Measurements from ENCODE around the gene PCDHGA6.
"Not testable (repeated sequence)": the region's sequence is repeated elsewhere in the genome, so short reads cannot be mapped to it uniquely, and the experiment has no call there.

PCDHGA6 gene

GRCh38 chr5:141394401-141395187, 20.9 kb downstream of the PCDHGA6 start:
- Mint-ChIP-seq H3K27me3 (peaks cover 59 to 72% of the 10 kb centered on the region in 2 donors), H3K9me3 (peaks cover 20 to 23% of the 10 kb centered on the region in 2 donors), H3K36me3 (peaks cover 16 to 17% of the 10 kb centered on the region in 2 donors)
- not testable (repeated sequence) for H3K4me3 Mint-ChIP-seq; ATAC-seq (replicated peaks); DNase-seq; H3K27ac Mint-ChIP-seq; H3K4me1 Mint-ChIP-seq

- H3K4me1 Mint-ChIP-seq, DNase-seq: not testable (repeated sequence)
- Mint-ChIP-seq H3K27ac (peak within 1 kb of the TSS; percentile 42), H3K4me3 (peak within 1 kb of the TSS; percentile 65 to 67), H3K9me3 (peaks cover 15 to 17% of the 10 kb centered on the region in 2 donors), H3K36me3 (peaks cover 15 to 17% of the 10 kb centered on the region in 2 donors), H3K27me3 (peaks cover 61 to 73% of the 10 kb centered on the region in 2 donors)
- peak; percentile 60 to 75 for ATAC-seq (replicated peaks)
Observed at GRCh38 chr5:141397756-141398551, 24.3 kb downstream of the PCDHGA6 start, which contains the start of gene PCDHGB5. Gene PCDHGB5, plus strand, starts transcription at chr5:141397947. Its CDS starts 181 bp downstream, at chr5:141398128.

DNA sequence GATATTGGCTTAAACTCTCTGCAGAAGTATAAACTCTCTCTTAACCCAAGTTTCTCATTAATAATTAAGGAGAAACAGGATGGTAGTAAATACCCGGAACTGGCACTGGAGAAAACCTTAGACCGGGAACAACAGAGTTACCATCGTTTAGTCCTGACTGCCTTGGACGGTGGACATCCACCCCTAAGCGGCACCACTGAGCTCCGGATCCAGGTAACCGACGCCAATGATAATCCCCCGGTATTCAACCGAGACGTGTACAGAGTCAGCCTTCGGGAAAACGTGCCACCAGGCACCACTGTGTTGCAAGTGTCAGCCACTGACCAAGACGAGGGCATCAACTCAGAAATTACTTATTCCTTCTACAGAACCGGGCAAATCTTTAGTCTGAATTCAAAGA, 24.9 kb downstream of the PCDHGA6 start:
- peak overlapping the region in 1 of 2 donors; percentile 6 for H3K4me3 Mint-ChIP-seq
- H3K27ac Mint-ChIP-seq: no peak overlapping the region

DNA sequence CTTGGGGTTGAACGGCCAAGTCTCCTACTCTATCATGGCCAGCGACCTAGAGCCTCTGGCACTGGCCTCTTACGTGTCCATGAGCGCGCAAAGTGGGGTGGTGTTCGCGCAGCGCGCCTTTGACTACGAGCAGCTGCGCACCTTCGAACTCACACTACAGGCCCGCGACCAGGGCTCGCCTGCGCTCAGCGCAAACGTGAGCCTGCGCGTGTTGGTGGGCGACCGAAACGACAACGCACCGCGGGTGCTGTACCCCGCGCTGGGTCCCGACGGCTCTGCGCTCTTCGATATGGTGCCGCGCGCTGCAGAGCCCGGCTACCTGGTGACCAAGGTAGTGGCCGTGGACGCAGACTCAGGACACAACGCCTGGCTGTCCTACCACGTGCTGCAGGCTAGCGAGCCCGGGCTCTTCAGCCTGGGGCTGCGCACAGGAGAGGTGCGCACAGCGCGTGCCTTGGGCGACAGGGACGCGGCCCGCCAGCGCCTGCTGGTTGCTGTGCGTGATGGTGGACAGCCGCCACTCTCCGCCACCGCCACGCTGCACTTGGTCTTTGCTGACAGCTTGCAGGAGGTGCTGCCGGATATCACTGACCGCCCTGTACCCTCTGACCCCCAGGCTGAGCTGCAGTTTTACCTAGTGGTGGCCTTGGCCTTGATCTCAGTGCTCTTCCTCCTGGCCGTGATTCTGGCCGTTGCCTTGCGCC, 26.0 kb downstream of the PCDHGA6 start:
- peaks cover 9 to 12% of the 10 kb centered on the region in 2 donors for H3K9me3 Mint-ChIP-seq
- H3K4me3 Mint-ChIP-seq: peak overlapping the region; percentile 22 to 66

More for the DNA sequence above, 24.9 kb downstream of the PCDHGA6 start:
- Mint-ChIP-seq H3K4me1 (peaks cover 4 to 6% of the 10 kb centered on the region in 2 donors), H3K9me3 (peaks cover 14 to 17% of the 10 kb centered on the region in 2 donors), H3K27me3 (peaks cover 63 to 74% of the 10 kb centered on the region in 2 donors), H3K36me3 (peaks cover 17 to 19% of the 10 kb centered on the region in 2 donors)
- ATAC-seq (replicated peaks) (no peak), DNase-seq (no peak)

DNA sequence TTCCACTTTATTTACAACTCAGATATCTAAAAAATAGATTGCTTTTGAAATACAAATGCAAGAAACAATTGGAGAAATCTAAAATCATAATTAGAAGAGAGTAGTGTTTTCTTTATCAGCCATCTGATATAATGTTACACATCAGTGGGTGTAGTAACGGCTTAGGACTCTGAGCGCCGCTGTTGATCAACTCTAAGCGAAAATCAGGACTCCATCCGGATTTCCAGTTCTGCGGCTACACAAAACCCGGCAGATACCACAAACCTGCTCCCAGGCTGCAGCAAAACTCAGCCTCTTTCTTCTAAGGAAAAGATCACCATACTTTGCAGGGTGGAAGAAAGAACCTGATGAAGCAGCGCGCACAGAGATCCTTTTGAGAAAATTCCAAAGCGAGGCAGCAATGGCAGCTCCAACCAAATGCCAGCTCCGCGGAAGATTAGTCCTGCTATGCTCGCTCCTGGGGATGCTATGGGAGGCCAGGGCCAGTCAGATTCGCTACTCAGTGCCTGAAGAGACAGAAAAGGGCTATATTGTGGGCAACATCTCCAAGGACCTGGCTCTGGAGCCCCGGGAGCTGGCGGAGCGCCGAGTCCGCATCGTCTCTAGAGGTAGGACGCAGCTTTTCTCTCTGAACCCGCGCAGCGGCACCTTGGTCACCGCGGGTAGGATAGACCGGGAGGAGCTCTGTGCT, 29.0 kb downstream of the PCDHGA6 start, which contains the start of gene PCDHGA9:
PCDHGA9 (plus strand) TSS at position 226 of the 691 bp plus-strand sequence; CDS start at position 401, 175 bp downstream.
- Mint-ChIP-seq H3K4me1 (peaks cover 4 to 6% of the 10 kb centered on the region in 2 donors), H3K9me3 (peaks cover 9 to 13% of the 10 kb centered on the region in 2 donors), H3K27me3 (peaks cover 67 to 79% of the 10 kb centered on the region in 2 donors), H3K27ac (peak within 1 kb of the TSS; percentile 42), H3K4me3 (peak within 1 kb of the TSS; percentile 60 to 71), H3K36me3 (peaks cover 12 to 14% of the 10 kb centered on the region in 2 donors)
- no peak for ATAC-seq (replicated peaks)
- no peak for DNase-seq

More for the DNA sequence above, 26.0 kb downstream of the PCDHGA6 start:
- Mint-ChIP-seq H3K36me3 (peaks cover 15 to 17% of the 10 kb centered on the region in 2 donors), H3K4me1 (peaks cover 4 to 6% of the 10 kb centered on the region in 2 donors), H3K27me3 (peaks cover 65 to 76% of the 10 kb centered on the region in 2 donors), H3K27ac (peak overlapping the region; percentile 76)
- no peak for ATAC-seq (replicated peaks)
- DNase-seq: no peak

DNA sequence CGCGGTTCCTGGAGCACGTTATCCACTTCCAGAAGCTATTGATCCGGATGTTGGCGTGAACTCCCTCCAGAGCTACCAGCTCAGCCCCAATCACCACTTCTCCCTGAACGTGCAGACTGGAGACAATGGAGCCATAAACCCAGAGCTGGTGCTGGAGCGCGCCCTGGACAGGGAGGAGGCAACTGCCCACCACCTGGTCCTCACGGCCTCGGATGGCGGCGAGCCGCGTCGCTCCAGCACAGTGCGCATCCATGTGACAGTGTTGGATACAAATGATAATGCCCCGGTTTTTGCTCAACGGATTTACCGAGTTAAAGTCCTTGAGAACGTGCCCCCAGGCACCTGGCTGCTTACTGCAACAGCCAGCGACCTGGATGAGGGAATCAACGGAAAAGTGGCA, 29.7 kb downstream of the PCDHGA6 start:
- no peak overlapping the region for H3K27ac Mint-ChIP-seq
- H3K9me3 Mint-ChIP-seq: peaks cover 12 to 15% of the 10 kb centered on the region in 2 donors
- no peak for DNase-seq
- peaks cover 5 to 6% of the 10 kb centered on the region in 2 donors for H3K4me1 Mint-ChIP-seq
- H3K4me3 Mint-ChIP-seq: no peak overlapping the region
- H3K36me3 Mint-ChIP-seq: peaks cover 14 to 17% of the 10 kb centered on the region in 2 donors
- no peak for ATAC-seq (replicated peaks)
- H3K27me3 Mint-ChIP-seq: peaks cover 74 to 85% of the 10 kb centered on the region in 2 donors

DNA sequence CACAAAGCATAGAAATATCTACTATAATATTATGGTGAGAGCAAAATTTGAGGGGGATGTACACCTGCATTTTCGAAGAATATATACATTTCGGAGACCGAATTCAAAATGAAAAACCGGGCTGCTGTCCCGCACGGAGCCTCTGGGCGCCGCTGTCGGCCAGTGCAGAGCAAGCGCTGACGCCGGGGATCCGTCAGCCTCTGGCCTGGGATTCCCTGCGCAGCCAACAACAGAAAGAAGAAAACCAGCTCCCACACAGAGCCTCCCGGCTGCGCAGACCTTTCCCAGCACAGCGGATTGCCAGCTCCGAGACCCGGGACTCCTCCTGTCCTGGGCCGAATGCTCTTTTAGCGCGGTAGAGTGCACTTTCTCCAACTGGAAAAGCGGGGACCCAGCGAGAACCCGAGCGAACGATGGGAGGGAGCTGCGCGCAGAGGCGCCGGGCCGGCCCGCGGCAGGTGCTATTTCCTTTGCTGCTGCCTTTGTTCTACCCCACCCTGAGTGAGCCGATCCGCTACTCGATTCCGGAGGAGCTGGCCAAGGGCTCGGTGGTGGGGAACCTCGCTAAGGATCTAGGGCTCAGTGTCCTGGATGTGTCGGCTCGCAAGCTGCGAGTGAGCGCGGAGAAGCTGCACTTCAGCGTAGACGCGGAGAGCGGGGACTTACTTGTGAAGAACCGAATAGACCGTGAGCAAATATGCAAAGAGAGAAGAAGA, 34.3 kb downstream of the PCDHGA6 start, which contains the start of gene PCDHGB6:
PCDHGB6 (plus strand) TSS at position 232 of the 716 bp plus-strand sequence; CDS start at position 414, 182 bp downstream.
- DNase-seq: not testable (repeated sequence)

DNA sequence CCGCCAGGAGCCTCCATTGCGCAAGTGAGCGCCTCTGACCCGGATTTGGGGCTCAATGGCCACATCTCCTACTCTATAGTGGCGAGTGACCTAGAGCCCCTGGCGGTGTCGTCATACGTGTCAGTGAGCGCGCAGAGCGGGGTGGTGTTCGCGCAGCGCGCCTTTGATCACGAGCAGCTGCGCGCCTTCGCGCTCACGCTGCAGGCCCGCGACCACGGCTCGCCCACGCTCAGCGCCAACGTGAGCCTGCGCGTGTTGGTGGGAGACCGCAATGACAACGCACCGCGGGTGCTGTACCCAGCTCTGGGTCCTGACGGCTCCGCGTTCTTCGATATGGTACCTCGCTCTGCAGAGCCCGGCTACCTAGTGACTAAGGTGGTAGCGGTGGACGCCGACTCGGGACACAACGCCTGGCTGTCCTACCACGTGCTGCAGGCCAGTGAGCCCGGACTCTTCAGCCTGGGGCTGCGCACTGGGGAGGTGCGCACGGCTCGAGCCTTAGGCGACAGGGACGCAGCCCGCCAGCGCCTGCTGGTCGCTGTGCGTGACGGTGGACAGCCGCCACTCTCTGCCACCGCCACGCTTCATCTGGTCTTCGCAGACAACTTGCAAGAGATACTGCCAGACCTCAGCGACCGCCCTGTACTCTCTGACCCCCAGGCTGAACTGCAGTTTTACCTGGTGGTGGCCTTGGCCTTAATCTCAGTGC, 36.1 kb downstream of the PCDHGA6 start:
- Mint-ChIP-seq H3K27me3 (peaks cover 72 to 74% of the 10 kb centered on the region in 2 donors), H3K4me3 (no peak overlapping the region), H3K4me1 (peaks cover 13 to 15% of the 10 kb centered on the region in 2 donors), H3K9me3 (peaks cover 16 to 24% of the 10 kb centered on the region in 2 donors), H3K27ac (no peak overlapping the region), H3K36me3 (peaks cover 14 to 20% of the 10 kb centered on the region in 2 donors)
- DNase-seq: no peak
- no peak for ATAC-seq (replicated peaks)

More for the DNA sequence above, 34.3 kb downstream of the PCDHGA6 start, which contains the start of gene PCDHGB6:
- Mint-ChIP-seq H3K4me3 (peak within 1 kb of the TSS; percentile 70 to 77), H3K36me3 (peaks cover 12 to 16% of the 10 kb centered on the region in 2 donors), H3K9me3 (peaks cover 12 to 17% of the 10 kb centered on the region in 2 donors), H3K27me3 (peaks cover 72% of the 10 kb centered on the region in 2 donors), H3K27ac (peak within 1 kb of the TSS; percentile 81)
- not testable (repeated sequence) for H3K4me1 Mint-ChIP-seq
- peak in 1 of 2 donors; percentile 57 for ATAC-seq (replicated peaks)

DNA sequence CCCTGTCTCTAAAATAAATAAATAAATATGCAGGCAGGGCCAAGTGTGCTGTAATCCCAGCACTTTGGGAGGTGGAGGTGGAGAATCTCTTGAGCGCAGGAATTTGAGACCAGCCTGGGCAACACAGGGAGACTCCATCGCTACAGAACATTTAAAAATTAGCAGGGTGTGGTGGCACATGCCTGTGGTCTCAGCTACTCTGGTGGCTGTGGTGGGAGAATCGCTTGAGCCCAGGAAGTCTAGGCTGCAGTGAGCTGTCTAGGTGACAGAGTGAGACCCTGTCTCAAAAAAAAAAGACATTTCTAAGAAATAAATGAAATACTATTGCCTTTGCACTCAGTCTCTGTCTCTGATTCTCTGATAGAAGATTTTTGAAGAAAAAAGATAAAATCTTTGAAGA, 37.9 kb downstream of the PCDHGA6 start:
- peaks cover 62 to 73% of the 10 kb centered on the region in 2 donors for H3K27me3 Mint-ChIP-seq
- H3K9me3 Mint-ChIP-seq: peaks cover 16 to 22% of the 10 kb centered on the region in 2 donors
- H3K4me1 Mint-ChIP-seq: peaks cover 13 to 15% of the 10 kb centered on the region in 2 donors
- ATAC-seq (replicated peaks) (no peak), DNase-seq (no peak)
- H3K36me3 Mint-ChIP-seq: peaks cover 20% of the 10 kb centered on the region in 2 donors
- no peak overlapping the region for H3K4me3 Mint-ChIP-seq
- no peak overlapping the region for H3K27ac Mint-ChIP-seq

DNA sequence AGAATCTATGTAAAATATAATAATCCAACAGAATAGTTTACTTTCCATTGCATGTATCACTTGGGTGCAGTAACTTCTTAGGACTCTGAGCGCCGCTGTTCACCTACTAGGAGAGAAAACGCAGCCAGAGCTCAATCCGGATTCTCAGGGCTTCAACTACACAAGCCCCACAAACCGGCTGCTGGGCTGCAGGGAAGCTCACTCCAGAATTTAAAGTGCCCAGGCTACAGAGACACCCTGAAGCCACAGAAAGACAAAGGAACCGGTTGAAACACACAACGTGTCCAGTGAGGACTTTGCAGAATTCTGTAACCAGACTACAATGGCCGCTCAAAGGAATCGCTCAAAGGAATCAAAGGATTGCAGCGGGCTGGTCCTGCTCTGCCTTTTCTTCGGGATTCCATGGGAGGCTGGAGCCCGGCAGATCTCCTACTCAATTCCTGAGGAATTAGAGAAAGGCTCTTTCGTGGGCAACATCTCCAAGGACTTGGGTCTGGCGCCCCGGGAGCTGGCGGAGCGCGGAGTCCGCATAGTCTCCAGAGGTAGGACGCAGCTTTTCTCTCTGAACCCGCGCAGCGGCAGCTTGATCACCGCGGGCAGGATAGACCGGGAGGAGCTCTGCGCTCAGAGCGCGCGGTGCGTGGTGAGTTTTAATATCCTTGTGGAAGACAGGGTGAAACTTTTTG, 39.3 kb downstream of the PCDHGA6 start, which contains the start of gene PCDHGA10:
PCDHGA10 (plus strand) TSS at position 134 of the 686 bp plus-strand sequence; CDS start at position 323, 189 bp downstream.
- peaks cover 22 to 26% of the 10 kb centered on the region in 2 donors for H3K36me3 Mint-ChIP-seq
- peaks cover 19 to 21% of the 10 kb centered on the region in 2 donors for H3K4me1 Mint-ChIP-seq
- DNase-seq: no peak
- H3K9me3 Mint-ChIP-seq: peaks cover 19 to 25% of the 10 kb centered on the region in 2 donors
- peak within 1 kb of the TSS; percentile 81 for H3K27ac Mint-ChIP-seq
- ATAC-seq (replicated peaks): peak; percentile 45 to 73
- peaks cover 61 to 73% of the 10 kb centered on the region in 2 donors for H3K27me3 Mint-ChIP-seq
- H3K4me3 Mint-ChIP-seq: peak within 1 kb of the TSS; percentile 79

GRCh38 chr5:141413540-141414069, 39.9 kb downstream of the PCDHGA6 start:
- Mint-ChIP-seq H3K27me3 (peaks cover 63 to 74% of the 10 kb centered on the region in 2 donors), H3K27ac (peak overlapping the region; percentile 81), H3K4me3 (peak overlapping the region; percentile 79), H3K36me3 (peaks cover 23 to 28% of the 10 kb centered on the region in 2 donors), H3K4me1 (peaks cover 19 to 22% of the 10 kb centered on the region in 2 donors), H3K9me3 (peaks cover 17 to 27% of the 10 kb centered on the region in 2 donors)
- no peak for DNase-seq
- ATAC-seq (replicated peaks): no peak
